Prostate gland (tissue), 2 donors: ENCODE results near the gene TCERG1L.

ENCODE experiments used
- POLR2A ChIP-seq: fragments of 450-650 bp; IDR thresholded peaks from one replicate; pipeline ENCODE4 v1.6.1; 2016; ENCODE audit warnings: antibody characterized with exemption, mild to moderate bottlenecking
- POLR2AphosphoS5 ChIP-seq: sonication (generic); formaldehyde crosslinking; IDR thresholded peaks from one replicate; pipeline ENCODE4 v1.6.1; 2017; ENCODE audit warnings: antibody characterized with exemption
- TF ChIP-seq, protein P1 (sequence below), 4 experiments: fragments of 200-600 bp in 2 of 4; fragments of 450-650 bp in 2 of 4; sonication (generic) in 2 of 4; IDR thresholded peaks; 1 replicate in 3 of 4; 2 replicates in 1 of 4; pipeline ENCODE4 v1.5.1; 2016 to 2019; ENCODE audit warnings: antibody characterized with exemption in 4 of 4, mild to moderate bottlenecking in 2 of 4, moderate library complexity in 2 of 4

- TF ChIP-seq, protein P1, sequence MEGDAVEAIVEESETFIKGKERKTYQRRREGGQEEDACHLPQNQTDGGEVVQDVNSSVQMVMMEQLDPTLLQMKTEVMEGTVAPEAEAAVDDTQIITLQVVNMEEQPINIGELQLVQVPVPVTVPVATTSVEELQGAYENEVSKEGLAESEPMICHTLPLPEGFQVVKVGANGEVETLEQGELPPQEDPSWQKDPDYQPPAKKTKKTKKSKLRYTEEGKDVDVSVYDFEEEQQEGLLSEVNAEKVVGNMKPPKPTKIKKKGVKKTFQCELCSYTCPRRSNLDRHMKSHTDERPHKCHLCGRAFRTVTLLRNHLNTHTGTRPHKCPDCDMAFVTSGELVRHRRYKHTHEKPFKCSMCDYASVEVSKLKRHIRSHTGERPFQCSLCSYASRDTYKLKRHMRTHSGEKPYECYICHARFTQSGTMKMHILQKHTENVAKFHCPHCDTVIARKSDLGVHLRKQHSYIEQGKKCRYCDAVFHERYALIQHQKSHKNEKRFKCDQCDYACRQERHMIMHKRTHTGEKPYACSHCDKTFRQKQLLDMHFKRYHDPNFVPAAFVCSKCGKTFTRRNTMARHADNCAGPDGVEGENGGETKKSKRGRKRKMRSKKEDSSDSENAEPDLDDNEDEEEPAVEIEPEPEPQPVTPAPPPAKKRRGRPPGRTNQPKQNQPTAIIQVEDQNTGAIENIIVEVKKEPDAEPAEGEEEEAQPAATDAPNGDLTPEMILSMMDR (IDR thresholded peaks at IDR 0.05): no peak
- no peak for TF ChIP-seq POLR2A
- TF ChIP-seq POLR2AphosphoS5: no peak
These were observed 142.4 kb downstream of the TCERG1L start for GRCh38 chr10:131169146-131169545.
